ENCODE data around the gene KLF11. TPM values are rescaled to one million over a fixed set of nuclear protein-coding genes. Genes with fewer than 3 reads are reported as not detected.
"Not testable (repeated sequence)": the region's sequence is repeated elsewhere in the genome, so short reads cannot be mapped to it uniquely, and the experiment has no call there.

Gene KLF11
- total RNA-seq, 2 donors from 2014 or later: 3.8 to 6.1 TPM

- ATAC-seq (peak in 1 of 2 donors; percentile 50), DNase-seq (ENCODE audit: low spot score) (no peak)
- Mint-ChIP-seq H3K27me3 (no peaks in the 10 kb centered on the region), H3K36me3 (no peaks in the 10 kb centered on the region), H3K4me1 (ENCODE audit: low read depth in 2 of 2) (no peaks in the 10 kb centered on the region), H3K9me3 (no peaks in the 10 kb centered on the region), H3K27ac (no peak overlapping the region), H3K4me3 (no peak overlapping the region)
Observed at GRCh38 chr2:10012963-10013461, 30.3 kb upstream of the KLF11 start.

- not testable (repeated sequence) for ATAC-seq; H3K9me3 Mint-ChIP-seq; H3K4me3 Mint-ChIP-seq; DNase-seq (ENCODE audit: low spot score); H3K36me3 Mint-ChIP-seq; H3K27ac Mint-ChIP-seq; H3K27me3 Mint-ChIP-seq; H3K4me1 Mint-ChIP-seq (ENCODE audit: low read depth in 2 of 2)
Observed at GRCh38 chr2:10013651-10014417, 29.5 kb upstream of the KLF11 start.

- Mint-ChIP-seq H3K27me3 (peaks cover 0 to 2% of the 10 kb centered on the region in 2 donors), H3K36me3 (no peaks in the 10 kb centered on the region), H3K4me3 (no peak overlapping the region), H3K4me1 (ENCODE audit: low read depth in 2 of 2) (no peaks in the 10 kb centered on the region), H3K9me3 (no peaks in the 10 kb centered on the region), H3K27ac (no peak overlapping the region)
- ATAC-seq (no peak), DNase-seq (ENCODE audit: low spot score) (no peak)
Observed at GRCh38 chr2:10014418-10015190, 28.7 kb upstream of the KLF11 start.

GRCh38 chr2:10015376-10015989 is 27.9 kb upstream of the KLF11 start:
- not testable (repeated sequence) for H3K4me3 Mint-ChIP-seq

GRCh38 chr2:10016001-10016801 is 27.1 kb upstream of the KLF11 start:
- peak in 1 of 2 donors; percentile 41 for ATAC-seq
- no peak overlapping the region for H3K27ac Mint-ChIP-seq
- H3K27me3 Mint-ChIP-seq: peaks cover 0 to 4% of the 10 kb centered on the region in 2 donors
- H3K4me3 Mint-ChIP-seq: no peak overlapping the region
- no peak for DNase-seq (ENCODE audit: low spot score)
- H3K36me3 Mint-ChIP-seq: no peaks in the 10 kb centered on the region
- no peaks in the 10 kb centered on the region for H3K4me1 Mint-ChIP-seq (ENCODE audit: low read depth in 2 of 2)
- no peaks in the 10 kb centered on the region for H3K9me3 Mint-ChIP-seq

More at GRCh38 chr2:10015376-10015989, 27.9 kb upstream of the KLF11 start:
- H3K9me3 Mint-ChIP-seq; H3K36me3 Mint-ChIP-seq; ATAC-seq; H3K27ac Mint-ChIP-seq; H3K4me1 Mint-ChIP-seq (ENCODE audit: low read depth in 2 of 2); DNase-seq (ENCODE audit: low spot score); H3K27me3 Mint-ChIP-seq: not testable (repeated sequence)

GRCh38 chr2:10016802-10017258 is 26.5 kb upstream of the KLF11 start:
- no peak for DNase-seq (ENCODE audit: low spot score)
- no peak overlapping the region for H3K4me3 Mint-ChIP-seq
- H3K9me3 Mint-ChIP-seq: no peaks in the 10 kb centered on the region
- H3K4me1 Mint-ChIP-seq (ENCODE audit: low read depth in 2 of 2): no peaks in the 10 kb centered on the region
- peak in 1 of 2 donors; percentile 28 for ATAC-seq
- H3K36me3 Mint-ChIP-seq: no peaks in the 10 kb centered on the region
- H3K27me3 Mint-ChIP-seq: peaks cover 0 to 4% of the 10 kb centered on the region in 2 donors
- H3K27ac Mint-ChIP-seq: no peak overlapping the region

- Mint-ChIP-seq H3K4me1 (ENCODE audit: low read depth in 2 of 2) (no peaks in the 10 kb centered on the region), H3K36me3 (no peaks in the 10 kb centered on the region), H3K4me3 (no peak overlapping the region), H3K27me3 (peaks cover 0 to 4% of the 10 kb centered on the region in 2 donors), H3K9me3 (no peaks in the 10 kb centered on the region), H3K27ac (no peak overlapping the region)
- no peak for ATAC-seq
- DNase-seq (ENCODE audit: low spot score): no peak
Observed at GRCh38 chr2:10017313-10017941, 25.9 kb upstream of the KLF11 start.

- Mint-ChIP-seq H3K4me3 (no peak overlapping the region), H3K27ac (no peak overlapping the region), H3K36me3 (no peaks in the 10 kb centered on the region), H3K9me3 (no peaks in the 10 kb centered on the region), H3K4me1 (ENCODE audit: low read depth in 2 of 2) (no peaks in the 10 kb centered on the region), H3K27me3 (peaks cover 0 to 4% of the 10 kb centered on the region in 2 donors)
- ATAC-seq: no peak
- DNase-seq (ENCODE audit: low spot score): no peak
Observed at GRCh38 chr2:10019174-10019573, 24.2 kb upstream of the KLF11 start.

GRCh38 chr2:10019602-10020400 is 23.5 kb upstream of the KLF11 start:
- H3K27me3 Mint-ChIP-seq: peaks cover 0 to 4% of the 10 kb centered on the region in 2 donors
- DNase-seq (ENCODE audit: low spot score) (no peak), ATAC-seq (no peak)
- H3K9me3 Mint-ChIP-seq: no peaks in the 10 kb centered on the region
- H3K36me3 Mint-ChIP-seq: no peaks in the 10 kb centered on the region
- no peaks in the 10 kb centered on the region for H3K4me1 Mint-ChIP-seq (ENCODE audit: low read depth in 2 of 2)
- H3K4me3 Mint-ChIP-seq: no peak overlapping the region
- H3K27ac Mint-ChIP-seq: no peak overlapping the region

- Mint-ChIP-seq H3K4me1 (ENCODE audit: low read depth in 2 of 2) (no peaks in the 10 kb centered on the region), H3K27me3 (peaks cover 0 to 4% of the 10 kb centered on the region in 2 donors), H3K9me3 (no peaks in the 10 kb centered on the region), H3K36me3 (no peaks in the 10 kb centered on the region), H3K27ac (no peak overlapping the region), H3K4me3 (no peak overlapping the region)
- ATAC-seq (peak in 1 of 2 donors; percentile 13), DNase-seq (ENCODE audit: low spot score) (no peak)
Observed at GRCh38 chr2:10022041-10022421, 21.3 kb upstream of the KLF11 start.

GRCh38 chr2:10022445-10022844 is 20.9 kb upstream of the KLF11 start:
- Mint-ChIP-seq H3K4me3 (no peak overlapping the region), H3K4me1 (ENCODE audit: low read depth in 2 of 2) (no peaks in the 10 kb centered on the region), H3K9me3 (no peaks in the 10 kb centered on the region), H3K36me3 (no peaks in the 10 kb centered on the region), H3K27ac (no peak overlapping the region), H3K27me3 (peaks cover 0 to 4% of the 10 kb centered on the region in 2 donors)
- ATAC-seq: no peak
- no peak for DNase-seq (ENCODE audit: low spot score)

GRCh38 chr2:10022966-10023662 is 20.2 kb upstream of the KLF11 start:
- H3K9me3 Mint-ChIP-seq: no peaks in the 10 kb centered on the region
- no peak overlapping the region for H3K27ac Mint-ChIP-seq
- H3K27me3 Mint-ChIP-seq: peaks cover 0 to 4% of the 10 kb centered on the region in 2 donors
- peak in 1 of 2 donors; percentile 3 for ATAC-seq
- DNase-seq (ENCODE audit: low spot score): no peak
- no peak overlapping the region for H3K4me3 Mint-ChIP-seq
- no peaks in the 10 kb centered on the region for H3K36me3 Mint-ChIP-seq
- H3K4me1 Mint-ChIP-seq (ENCODE audit: low read depth in 2 of 2): no peaks in the 10 kb centered on the region

Data from natural killer cell treated with Interleukin-12 subunit alpha and Interleukin-12 subunit beta and Interleukin-15 and Interleukin-18, amount 100 ng/mL, for 72 hours (primary cell).